ENCODE data around the gene VDAC1. TPM values are rescaled to one million over a fixed set of nuclear protein-coding genes. Genes with fewer than 3 reads are reported as not detected.

Gene VDAC1
- total RNA-seq, 3 donors from 2014 or later, result 153 to 283 (median 246) TPM

DNA sequence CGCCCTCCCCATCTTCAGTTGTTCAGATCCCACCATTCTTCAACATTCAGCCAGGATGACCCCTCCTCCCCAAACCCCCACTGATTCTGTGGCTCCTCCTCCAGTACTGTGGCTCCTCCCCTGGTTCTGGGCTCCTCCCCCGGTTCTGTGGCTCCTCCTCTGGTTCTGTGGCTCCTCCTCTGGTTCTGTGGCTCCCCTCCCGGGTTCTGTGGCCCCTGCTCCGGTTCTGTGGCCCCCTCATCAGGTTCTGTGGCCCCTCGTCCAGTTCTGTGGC lies 69.2 kb downstream of the VDAC1 start:
- no peaks in the 10 kb centered on the region for H3K9me3 ChIP-seq
- H3K4me3 ChIP-seq, result no peak overlapping the region
- intact Hi-C loops (cut with DNase I, micrococcal nuclease), result no loop called here
- TF ChIP-seq, protein P1, sequence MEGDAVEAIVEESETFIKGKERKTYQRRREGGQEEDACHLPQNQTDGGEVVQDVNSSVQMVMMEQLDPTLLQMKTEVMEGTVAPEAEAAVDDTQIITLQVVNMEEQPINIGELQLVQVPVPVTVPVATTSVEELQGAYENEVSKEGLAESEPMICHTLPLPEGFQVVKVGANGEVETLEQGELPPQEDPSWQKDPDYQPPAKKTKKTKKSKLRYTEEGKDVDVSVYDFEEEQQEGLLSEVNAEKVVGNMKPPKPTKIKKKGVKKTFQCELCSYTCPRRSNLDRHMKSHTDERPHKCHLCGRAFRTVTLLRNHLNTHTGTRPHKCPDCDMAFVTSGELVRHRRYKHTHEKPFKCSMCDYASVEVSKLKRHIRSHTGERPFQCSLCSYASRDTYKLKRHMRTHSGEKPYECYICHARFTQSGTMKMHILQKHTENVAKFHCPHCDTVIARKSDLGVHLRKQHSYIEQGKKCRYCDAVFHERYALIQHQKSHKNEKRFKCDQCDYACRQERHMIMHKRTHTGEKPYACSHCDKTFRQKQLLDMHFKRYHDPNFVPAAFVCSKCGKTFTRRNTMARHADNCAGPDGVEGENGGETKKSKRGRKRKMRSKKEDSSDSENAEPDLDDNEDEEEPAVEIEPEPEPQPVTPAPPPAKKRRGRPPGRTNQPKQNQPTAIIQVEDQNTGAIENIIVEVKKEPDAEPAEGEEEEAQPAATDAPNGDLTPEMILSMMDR (IDR thresholded peaks at IDR 0.05), result no peak
- H3K36me3 ChIP-seq (ENCODE audit: low read depth), result no peaks in the 10 kb centered on the region
- ATAC-seq (no peak), DNase-seq (no peak)
- H3K4me1 ChIP-seq (ENCODE audit: low read depth), result no peaks in the 10 kb centered on the region

DNA sequence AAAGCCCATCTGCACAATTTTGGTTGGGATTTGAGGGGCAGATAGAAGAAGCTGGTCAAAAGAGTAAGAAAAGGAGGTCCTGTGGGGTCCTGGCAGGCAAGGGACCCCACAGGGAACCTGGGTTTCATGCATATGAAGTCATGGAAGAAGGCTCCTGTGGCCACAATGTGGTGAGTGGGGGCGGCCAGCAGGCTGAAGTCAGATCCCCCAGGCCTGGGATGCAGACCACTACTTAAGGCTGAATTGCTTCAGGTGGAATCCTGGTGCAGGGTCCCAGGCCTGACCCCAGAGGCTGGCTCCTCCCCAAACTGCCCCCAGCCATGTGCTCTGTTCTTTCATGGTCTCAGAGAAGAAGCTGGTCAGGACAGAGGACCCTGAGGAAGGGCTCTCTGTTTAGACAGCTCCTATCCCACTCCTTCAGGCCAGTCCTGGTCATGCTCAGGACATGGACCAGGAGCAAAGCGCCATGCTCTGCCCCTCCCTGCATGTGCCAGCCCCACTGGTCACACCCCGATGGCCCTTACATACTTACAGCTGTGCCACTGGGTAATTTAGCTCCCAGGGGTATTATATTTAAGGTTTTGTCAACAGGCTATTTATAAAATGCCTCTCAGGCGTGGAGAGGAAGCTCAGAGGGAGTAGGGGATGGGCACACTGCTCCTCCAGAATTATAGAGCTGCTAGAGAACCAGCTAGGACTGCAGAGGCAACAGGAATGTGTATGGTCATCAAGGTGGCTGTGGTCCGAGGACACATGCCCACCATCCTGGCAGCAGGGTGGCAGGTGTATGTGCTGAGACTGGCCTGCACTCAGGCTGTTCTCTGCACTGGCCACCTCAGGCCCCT lies 69.7 kb downstream of the VDAC1 start:
- Histone ChIP-seq H3K9me3 (no peaks in the 10 kb centered on the region), H3K4me3 (no peak overlapping the region), H3K4me1 (ENCODE audit: low read depth) (no peaks in the 10 kb centered on the region), H3K36me3 (ENCODE audit: low read depth) (no peaks in the 10 kb centered on the region)
- ATAC-seq, result peak; percentile 59
- intact Hi-C loops (cut with DNase I, micrococcal nuclease), result no loop called here
- TF ChIP-seq, protein P1 (IDR thresholded peaks at IDR 0.05), result no peak
- no peak for DNase-seq

DNA sequence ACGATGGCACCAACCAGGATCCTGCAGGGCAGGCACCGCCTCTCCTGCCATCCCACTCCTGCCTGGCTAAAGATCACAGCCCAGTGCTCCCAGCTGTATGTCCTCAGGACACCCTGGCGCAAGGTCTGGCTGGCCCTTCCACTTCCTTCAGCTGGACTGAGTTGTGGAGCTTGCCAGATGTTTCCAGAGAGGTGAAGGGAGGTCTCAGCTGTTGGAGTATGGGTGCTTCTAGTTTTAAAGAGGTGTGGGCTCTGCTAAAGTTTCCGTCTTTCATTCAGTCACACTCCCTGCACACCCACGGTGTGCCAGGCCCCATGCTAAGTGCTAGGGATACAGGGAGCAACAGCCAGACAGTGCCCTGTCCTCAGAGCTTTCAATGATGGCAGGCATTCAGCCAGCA lies 70.5 kb downstream of the VDAC1 start:
- no peaks in the 10 kb centered on the region for H3K4me1 ChIP-seq (ENCODE audit: low read depth)
- H3K9me3 ChIP-seq, result no peaks in the 10 kb centered on the region
- ATAC-seq, result no peak
- no peaks in the 10 kb centered on the region for H3K36me3 ChIP-seq (ENCODE audit: low read depth)
- H3K4me3 ChIP-seq, result no peak overlapping the region
- TF ChIP-seq, protein P1 (IDR thresholded peaks at IDR 0.05), result no peak
- intact Hi-C loops (cut with DNase I, micrococcal nuclease), result no loop called here
- DNase-seq, result no peak

DNA sequence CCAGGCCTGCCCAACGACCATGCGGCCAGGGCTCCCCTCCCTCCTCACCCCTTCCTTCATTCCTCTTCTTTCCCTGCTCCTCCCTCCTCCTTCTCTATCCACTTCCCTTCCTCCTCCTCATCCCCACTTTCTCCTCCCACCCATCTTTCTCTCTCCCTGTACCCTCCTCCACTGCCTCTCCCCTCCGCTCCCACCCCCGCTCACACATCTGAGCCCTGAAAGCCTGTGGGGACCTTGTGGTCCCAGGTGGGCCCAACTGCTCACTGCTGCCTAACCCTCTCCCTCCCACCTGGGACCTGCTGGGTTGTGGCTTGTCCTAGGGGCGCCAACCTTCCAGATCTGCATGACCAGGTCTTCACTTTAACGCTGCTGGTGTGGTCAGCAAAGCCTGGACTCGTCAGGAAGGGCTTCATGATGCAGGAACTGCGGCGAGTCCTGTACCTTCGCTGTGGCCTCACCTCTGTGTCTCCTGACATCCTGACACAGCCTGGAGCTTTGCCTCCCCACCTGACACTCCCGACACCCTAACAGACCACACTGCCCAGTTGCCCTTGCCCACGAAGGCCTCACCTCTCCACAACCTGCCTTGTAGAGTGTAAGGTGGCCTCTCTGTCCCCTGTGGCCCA lies 71.0 kb downstream of the VDAC1 start:
- H3K9me3 ChIP-seq, result no peaks in the 10 kb centered on the region
- TF ChIP-seq, protein P1 (IDR thresholded peaks at IDR 0.05), result no peak
- H3K4me1 ChIP-seq (ENCODE audit: low read depth), result no peaks in the 10 kb centered on the region
- ATAC-seq (no peak), DNase-seq (no peak)
- H3K36me3 ChIP-seq (ENCODE audit: low read depth), result no peaks in the 10 kb centered on the region
- intact Hi-C loops (cut with DNase I, micrococcal nuclease), result no loop called here
- no peak overlapping the region for H3K4me3 ChIP-seq

DNA sequence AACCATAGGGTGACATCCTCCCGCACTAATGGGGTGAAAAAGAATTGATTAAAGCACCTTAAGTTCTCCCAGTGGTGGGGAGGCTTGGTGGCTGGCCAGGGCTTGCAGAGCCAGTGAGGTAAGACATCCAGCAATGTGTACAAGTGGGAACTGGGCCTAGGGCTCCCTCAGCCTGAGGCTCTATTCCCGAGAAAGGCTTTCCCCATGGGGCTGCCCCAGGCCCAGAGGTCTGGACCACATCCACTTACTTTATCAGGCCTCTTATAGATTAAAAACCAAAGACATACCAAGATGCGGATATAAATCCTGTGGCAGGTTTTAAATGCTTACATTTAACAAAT lies 71.6 kb downstream of the VDAC1 start:
- no peak for ATAC-seq
- no peak for DNase-seq
- intact Hi-C loops (cut with DNase I, micrococcal nuclease), result no loop called here
- TF ChIP-seq, protein P1 (IDR thresholded peaks at IDR 0.05), result no peak
- Histone ChIP-seq H3K9me3 (no peaks in the 10 kb centered on the region), H3K4me3 (no peak overlapping the region), H3K4me1 (ENCODE audit: low read depth) (no peaks in the 10 kb centered on the region), H3K36me3 (ENCODE audit: low read depth) (no peaks in the 10 kb centered on the region)
